Fibroblast of skin of right quadriceps (primary cell): ENCODE measurements around the gene NLRC5.
"Not testable (repeated sequence)": the region's sequence is repeated elsewhere in the genome, so short reads cannot be mapped to it uniquely, and the experiment has no call there.

Source experiments
- DNase-seq: peaks from one replicate; pipeline ENCODE4 v3.0.0-alpha.2; 2013

The NLRC5 gene

DNA sequence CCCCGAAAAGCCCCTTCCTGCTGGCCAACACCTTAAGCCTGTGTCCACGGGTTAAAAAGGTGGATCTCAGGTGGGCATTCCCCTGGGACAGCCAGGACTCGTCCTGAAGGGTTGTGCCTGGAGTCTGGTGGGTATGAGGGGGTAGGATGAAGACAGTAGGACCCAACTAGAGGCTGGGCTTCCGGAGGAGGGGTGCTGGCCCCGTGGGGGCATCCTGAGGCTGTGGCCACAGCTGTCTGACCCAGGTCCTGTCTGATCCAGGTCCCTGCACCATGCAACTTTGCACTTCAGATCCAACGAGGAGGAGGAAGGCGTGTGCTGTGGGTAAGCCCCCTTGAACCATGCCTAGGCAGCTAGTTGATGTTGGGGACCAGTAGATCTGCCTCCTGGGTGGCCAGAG is 65.4 kb downstream of the NLRC5 start:
- DNase-seq = no peak

- no peak for DNase-seq
Measured at GRCh38 chr16:57055671-57056070, 66.3 kb downstream of the NLRC5 start.

GRCh38 chr16:57058291-57058861 is 69.0 kb downstream of the NLRC5 start:
- DNase-seq = no peak

DNA sequence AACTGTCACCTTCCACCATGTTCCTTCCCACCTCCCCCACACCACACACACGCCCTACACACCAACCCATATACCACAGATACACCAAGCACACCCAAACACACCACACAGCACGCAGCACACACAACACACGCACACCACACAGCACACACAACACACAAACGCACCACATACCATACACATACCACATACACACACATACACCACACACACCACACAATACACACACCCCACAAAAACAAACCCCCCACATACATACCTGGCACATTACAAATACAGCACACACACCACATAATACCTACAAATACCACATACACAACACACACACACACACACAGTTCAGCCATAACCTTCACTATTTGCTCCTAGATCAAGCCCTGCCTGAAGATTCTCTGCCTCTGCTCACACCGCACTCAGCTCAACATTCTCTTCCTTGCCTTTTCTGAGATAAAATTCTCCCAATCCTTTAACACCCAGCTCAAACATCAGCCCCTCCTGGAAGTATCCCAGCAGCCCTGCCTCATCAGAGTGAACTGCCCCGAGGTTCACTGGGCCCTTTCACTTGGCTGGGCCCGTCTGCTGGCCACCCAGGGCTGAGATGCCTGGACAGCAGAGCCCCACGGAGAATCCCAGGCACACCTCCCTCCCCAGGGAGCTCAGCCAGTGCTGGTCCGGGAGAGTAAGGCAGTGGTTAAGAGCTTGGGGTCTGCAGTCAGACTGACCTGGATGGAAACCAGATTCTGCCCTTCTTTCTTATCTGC is 71.1 kb downstream of the NLRC5 start:
- no peak for DNase-seq

- peak; percentile 45 for DNase-seq
Measured at GRCh38 chr16:57061084-57061905, 71.9 kb downstream of the NLRC5 start.

GRCh38 chr16:57062329-57062728 is 73.0 kb downstream of the NLRC5 start:
- DNase-seq = no peak

DNA sequence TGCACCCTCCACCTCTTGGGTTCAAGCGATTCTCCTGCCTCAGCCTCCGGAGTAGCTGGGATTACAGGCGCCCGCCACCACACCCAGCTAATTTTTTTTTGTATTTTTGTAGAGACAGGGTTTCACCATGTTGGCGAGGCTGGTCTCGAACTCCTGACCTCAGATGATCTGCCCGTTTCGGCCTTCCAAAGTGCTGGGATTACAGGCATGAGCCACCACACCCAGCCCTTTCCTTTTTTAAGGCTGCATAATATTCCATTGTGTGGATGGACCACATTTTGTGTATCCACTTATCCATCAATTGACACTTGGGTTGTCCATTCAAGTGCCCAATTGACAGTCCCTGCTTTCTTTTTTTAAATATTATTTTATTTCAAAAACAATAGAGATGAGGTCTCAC is 73.8 kb downstream of the NLRC5 start:
- DNase-seq = not testable (repeated sequence)

DNA sequence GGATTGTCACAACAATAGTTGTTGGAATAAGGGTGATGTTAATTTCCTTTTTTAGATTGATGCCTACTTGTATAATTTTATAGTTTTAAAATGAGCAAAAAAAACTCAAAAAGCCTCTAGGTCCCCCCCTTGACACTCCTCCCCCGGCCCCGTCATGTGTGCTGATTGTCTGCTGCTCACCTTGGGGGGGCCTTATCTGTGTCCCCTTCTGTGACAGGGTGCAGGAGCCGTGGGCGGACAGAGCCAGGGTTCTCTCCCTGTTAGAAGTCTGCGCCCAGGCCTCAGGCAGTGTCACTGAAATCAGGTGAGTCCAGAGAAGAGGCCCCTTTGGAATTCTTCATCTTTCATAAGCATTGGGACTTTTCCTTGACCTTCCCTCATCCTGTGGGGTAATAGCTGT is 75.6 kb downstream of the NLRC5 start:
- DNase-seq = no peak

DNA sequence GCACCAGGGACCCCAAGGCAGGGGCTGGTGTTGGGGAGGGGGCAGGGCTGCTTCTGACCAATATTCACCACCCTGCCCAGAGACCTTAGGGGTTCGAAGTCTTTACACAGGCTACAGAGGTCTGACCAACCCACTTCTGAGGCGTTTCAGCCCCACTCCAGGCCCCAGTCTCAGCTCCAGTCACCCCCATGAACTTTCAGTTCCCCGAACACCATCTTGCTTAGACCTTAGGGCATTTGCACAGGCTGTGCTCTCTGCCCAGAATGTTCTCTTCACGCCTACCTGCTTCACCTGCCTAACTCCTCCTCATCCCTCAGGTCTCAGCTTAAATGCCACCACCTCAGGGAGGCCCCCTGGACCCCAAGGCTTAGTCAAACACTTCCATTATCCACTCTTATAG is 77.3 kb downstream of the NLRC5 start:
- DNase-seq = no peak

DNA sequence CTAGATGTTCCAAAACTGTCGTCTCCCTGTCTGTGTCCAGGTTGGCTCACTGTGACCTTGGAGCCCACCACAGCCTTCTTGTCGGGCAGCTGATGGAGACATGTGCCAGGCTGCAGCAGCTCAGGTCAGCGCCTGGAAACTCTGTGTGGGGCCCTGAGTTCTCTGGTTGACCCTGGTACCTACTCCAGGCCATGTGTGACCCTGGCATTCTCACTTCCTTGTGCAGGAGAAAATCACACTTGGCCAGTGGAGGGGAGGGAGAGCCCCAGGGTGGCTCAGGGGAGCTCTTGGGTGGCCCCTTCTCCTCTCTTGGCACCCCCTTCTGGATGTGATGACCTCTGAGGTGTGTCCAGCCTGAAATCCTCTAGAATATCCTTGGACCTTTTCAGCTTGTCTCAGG is 78.0 kb downstream of the NLRC5 start:
- no peak for DNase-seq

DNA sequence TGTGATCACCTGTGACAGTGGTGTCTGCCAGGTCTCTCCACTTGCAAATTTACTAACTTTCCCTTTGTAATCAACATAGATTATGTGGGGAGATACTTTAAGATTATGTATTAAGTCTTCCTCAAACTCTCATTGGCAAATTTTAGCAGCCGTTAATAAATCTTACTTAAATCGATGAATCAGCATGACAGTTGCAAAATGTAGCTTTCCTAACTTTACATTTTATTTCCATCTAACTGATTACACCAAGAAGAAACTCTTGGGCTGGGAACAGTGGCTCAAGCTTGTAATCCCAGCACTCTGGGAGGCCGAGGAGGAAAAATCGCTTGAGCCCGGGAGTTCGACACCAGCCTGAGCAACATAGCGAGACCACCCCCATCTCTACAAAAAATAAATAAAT is 79.7 kb downstream of the NLRC5 start:
- DNase-seq = no peak

DNA sequence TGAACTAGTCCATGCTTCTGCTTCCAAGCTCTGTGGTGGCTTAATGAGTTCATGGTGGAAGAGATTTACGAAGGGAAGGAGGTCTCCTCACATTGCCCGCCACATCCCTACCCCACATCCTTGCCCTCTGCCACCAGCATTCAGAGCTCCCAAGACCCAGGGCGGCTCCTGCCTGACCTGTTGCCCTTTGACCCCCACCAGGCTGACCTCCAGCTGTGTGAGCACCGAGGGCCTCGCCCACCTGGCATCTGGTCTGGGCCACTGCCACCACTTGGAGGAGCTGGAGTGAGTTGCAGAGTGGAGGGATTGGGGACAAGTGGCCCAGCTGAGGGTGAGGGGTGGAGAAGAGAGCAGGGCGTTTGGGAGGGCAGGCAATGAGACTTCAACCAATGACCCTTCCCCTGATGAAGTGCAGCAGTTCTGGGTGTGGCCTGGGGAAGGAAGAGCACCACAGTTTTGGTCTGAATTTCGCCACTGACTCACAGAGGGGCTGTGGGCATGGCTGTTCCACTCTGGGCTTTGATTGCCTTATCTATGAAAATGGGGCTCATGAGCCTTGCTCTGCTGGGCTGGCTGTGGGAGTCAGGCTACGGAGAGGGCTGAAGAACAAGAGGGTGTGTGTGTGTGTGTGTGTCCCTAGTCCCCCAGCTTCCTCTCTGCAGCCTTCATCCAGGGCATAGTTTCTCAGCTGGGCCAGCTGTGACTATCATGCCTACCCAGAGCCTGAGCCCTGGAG is 80.4 kb downstream of the NLRC5 start:
- no peak for DNase-seq

DNA sequence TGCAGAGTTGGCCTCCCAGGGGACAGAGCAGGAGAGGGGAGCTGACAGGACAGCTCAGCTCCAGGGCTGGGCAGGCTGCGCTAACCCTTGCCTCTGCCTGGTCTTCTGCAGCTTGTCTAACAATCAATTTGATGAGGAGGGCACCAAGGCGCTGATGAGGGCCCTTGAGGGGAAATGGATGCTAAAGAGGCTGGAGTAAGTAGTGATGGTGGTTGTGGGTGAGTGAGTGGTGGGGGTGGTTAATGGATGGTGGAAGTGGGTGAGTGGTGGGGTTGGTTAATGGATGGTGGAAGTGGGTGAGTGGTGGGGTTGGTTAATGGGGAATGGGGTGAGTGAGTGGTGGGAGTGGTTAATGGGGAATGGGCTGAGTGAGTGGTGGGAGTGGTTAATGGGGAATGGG is 81.1 kb downstream of the NLRC5 start:
- no peak for DNase-seq

DNA sequence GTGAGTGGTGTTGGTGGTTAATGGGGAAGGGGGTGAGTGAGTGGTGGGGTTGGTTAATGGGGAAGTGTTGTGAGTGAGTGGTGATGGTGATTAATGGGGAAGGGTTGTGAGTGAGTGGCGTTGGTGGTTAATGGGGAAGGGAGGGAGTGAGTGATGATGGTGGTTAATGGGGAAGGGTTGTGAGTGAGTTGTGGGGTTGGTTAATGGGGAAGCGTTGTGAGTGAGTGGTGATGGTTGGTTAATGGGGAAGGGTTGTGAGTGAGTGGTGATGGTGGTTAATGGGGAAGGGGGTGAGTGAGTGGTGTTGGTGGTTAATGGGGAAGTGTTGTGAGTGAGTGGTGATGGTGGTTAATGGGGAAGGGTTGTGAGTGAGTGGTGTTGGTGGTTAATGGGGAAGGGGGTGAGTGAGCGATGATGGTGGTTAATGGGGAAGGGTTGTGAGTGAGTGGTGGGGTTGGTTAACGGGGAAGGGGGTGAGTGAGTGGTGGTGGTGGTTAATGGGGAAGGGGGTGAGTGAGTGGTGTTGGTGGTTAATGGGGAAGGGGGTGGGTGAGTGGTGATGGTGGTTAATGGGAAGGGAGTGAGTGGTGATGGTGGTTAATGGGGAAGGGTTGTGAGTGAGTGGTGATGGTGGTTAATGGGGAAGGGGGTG is 81.8 kb downstream of the NLRC5 start:
- not testable (repeated sequence) for DNase-seq

GRCh38 chr16:57071831-57072582 is 82.7 kb downstream of the NLRC5 start:
- DNase-seq = peak; percentile 42

DNA sequence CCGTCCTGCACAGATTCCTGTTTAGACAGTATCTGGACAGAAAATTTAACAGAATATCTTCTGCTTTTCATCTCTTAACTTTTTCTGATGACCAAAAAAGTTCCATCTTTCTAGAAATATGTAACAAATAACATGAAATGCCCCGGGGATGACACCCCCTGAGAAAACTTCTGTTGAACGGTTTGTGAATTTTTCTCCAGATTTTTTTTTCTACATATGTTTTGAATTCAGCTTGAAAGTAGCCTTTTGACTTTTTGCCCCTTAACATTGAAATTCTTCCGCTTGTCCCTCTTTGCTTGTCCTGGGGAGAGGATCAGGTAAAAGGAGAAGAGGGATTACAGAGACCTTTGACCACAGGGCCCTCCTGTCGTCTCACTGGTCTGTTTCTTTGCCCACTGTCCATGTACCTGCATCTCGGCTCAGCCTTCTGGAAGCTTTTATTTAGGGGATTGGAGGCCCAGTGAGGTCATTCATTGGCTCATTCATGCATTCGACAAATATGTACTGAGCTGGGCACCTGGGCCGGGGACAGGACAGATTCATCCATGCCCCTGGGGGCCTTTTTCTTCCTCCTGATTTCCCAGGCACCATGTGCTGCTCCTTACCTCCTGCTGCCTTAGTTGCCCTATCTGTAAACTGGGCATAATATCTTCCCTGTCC is 83.4 kb downstream of the NLRC5 start:
- DNase-seq = no peak

DNA sequence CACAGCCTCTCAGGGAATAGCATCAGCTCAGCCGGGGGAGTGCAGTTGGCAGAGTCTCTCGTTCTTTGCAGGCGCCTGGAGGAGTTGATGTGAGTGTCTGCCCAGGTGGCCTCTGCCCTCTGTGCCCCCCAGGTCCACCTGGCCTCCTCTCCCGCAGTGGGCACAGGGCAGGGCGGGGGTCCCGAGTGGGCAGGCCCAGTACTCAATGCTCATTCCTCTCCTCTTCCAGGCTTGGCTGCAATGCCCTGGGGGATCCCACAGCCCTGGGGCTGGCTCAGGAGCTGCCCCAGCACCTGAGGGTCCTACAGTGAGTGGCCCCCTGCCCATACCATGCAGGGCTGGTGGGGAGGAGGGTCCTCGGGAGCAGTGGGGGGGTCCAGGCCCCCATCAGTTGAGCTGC is 88.4 kb downstream of the NLRC5 start:
- no peak for DNase-seq

DNA sequence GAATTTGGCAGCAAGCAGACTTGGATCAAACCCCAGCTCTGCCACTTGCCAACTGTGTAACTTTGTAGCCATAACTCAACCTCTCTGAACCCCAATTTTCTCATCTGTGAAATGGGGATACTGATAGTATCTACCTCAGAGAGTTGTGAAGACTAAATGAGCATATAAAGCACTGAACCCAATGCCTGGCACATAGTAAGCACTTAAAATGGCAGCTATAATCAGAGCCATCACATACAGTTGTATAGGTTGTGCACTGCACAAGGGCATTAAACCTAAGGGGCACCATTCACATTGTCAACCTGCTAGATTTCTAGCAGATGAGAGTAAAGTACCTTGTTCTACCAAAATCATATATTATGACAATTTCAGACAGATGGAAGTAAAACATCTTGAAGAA is 92.4 kb downstream of the NLRC5 start:
- no peak for DNase-seq

DNA sequence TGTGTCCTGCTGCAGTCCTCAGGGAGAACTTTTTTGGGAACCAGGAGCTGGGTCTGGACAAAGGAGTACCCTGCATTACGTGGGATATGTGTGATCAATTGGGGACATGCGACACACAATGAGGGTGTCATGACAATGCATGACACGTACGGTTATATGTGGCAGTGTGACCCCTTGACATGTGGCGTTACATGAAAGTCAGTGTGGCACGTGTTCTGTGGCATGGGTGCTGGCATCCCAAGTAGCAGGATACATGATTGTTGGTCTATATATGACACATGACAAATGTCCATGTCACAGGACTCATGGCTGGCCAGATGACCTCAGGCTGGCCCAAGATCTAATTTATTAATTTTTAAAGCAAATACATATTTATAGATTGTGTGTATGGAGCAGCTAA is 93.3 kb downstream of the NLRC5 start:
- no peak for DNase-seq

DNA sequence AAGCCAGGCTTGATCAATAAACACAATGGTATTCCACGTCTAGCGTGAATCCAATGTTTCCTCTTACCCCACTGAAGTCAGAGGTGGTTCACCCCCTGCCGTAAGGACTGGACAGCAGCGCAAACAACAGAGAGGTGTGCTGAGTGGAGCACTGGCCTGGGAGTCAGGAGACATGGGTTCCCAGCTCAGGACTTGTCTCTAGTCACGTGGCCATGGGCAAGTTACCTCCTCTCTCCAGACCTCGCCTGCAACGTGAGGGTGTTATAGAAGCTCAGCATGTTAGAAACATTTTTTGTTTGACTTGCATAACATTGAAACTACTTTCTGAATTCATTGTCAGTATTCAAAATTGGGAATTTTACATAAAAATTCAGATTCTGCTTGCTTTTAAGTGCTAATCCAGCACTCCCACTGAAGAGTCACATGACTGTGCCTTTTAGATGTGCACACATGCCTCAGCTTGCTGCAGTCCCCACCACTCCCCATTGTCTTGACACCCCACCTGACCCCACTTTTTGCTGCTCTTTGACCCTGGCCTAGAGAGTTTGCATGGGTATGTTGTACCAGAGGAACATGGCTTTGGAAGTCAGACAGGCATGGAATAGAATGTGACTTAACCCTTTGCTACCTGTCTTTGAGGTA is 94.2 kb downstream of the NLRC5 start:
- DNase-seq = no peak

GRCh38 chr16:57084257-57084770 is 95.0 kb downstream of the NLRC5 start:
- peak; percentile 70 for DNase-seq
